ENCODE measurements around the gene CBX5. TPM values are rescaled to one million over a fixed set of nuclear protein-coding genes. Genes with fewer than 3 reads are reported as not detected.

Gene CBX5
- total and polyA plus RNA-seq, 9 of the 15 experiments (the other 6 are each of a cell fraction or from before 2014, with no cell fraction given): 32.6 to 102 (median 59.2) TPM

DNA sequence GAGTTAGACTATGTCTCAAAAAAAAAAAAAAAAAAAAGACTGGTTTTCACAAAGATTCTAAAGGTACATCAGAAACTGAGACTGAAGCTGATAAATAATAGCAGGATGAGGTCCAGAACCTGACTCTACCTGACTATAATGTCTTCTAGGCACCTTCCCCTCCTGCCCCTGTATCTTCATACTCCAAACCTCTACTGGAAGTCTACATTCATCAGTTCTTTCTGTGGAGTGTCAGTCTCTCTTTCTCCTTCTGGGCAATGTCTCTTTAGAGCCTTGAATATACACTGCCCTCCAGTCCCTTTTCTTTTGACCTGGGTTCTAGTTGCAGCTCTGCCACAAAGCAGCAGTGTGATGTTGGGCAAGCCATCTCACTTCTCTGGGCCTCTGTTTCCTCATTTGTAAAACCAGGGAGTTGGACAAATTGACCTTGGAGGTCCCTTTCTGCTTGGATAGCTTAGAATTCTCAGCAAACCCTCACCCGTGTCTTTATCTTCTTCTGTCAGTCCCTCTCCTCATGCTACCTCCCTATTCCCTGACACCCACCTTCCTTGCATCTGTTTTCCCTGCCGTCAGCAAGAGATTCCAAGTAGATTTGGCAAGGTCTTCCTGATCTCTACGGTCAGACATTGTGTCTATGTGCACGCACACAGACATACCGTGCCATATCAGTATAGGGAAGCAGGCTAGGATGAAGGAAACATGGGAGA is 16.6 kb upstream of the CBX5 start (continued):
- TF ChIP-seq, protein P1, sequence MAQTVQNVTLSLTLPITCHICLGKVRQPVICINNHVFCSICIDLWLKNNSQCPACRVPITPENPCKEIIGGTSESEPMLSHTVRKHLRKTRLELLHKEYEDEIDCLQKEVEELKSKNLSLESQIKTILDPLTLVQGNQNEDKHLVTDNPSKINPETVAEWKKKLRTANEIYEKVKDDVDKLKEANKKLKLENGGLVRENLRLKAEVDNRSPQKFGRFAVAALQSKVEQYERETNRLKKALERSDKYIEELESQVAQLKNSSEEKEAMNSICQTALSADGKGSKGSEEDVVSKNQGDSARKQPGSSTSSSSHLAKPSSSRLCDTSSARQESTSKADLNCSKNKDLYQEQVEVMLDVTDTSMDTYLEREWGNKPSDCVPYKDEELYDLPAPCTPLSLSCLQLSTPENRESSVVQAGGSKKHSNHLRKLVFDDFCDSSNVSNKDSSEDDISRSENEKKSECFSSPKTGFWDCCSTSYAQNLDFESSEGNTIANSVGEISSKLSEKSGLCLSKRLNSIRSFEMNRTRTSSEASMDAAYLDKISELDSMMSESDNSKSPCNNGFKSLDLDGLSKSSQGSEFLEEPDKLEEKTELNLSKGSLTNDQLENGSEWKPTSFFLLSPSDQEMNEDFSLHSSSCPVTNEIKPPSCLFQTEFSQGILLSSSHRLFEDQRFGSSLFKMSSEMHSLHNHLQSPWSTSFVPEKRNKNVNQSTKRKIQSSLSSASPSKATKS (CRISPR knock-in tag; IDR thresholded peaks at IDR 0.05): no peak
- TF ChIP-seq ZNF780A (CRISPR knock-in tag; IDR thresholded peaks at IDR 0.05): no peak
- TF ChIP-seq FOXA1 (IDR thresholded peaks at IDR 0.05; ENCODE audit: borderline replicate concordance): no peak
- TF ChIP-seq FOXJ2 (tag; IDR thresholded peaks at IDR 0.05): no peak
- no peak for TF ChIP-seq SMAD2 (IDR thresholded peaks at IDR 0.05; ENCODE audit: low read depth, low read length)
- TF ChIP-seq HIVEP1 (CRISPR knock-in tag; IDR thresholded peaks at IDR 0.05): no peak
- no peak for TF ChIP-seq SPI1 (IDR thresholded peaks at IDR 0.05; ENCODE audit: borderline replicate concordance, low read depth, low read length)
- TF ChIP-seq SMAD1 (IDR thresholded peaks at IDR 0.05; ENCODE audit: low read depth, low read length, partially characterized antibody): no peak
- TF ChIP-seq ILF3 (IDR thresholded peaks at IDR 0.05; ENCODE audit: borderline replicate concordance): no peak
- no peak for TF ChIP-seq TEAD1 (CRISPR knock-in tag; IDR thresholded peaks at IDR 0.05)
- TF ChIP-seq DDX20 (tag; IDR thresholded peaks at IDR 0.05; ENCODE audit: low read depth): no peak
- no peak for TF ChIP-seq ZNF146 (CRISPR knock-in tag; IDR thresholded peaks at IDR 0.05; ENCODE audit: unreplicated experiment)
- no peak for TF ChIP-seq IRF2 (CRISPR knock-in tag; IDR thresholded peaks at IDR 0.05)
- TF ChIP-seq SMC3 (conservative IDR thresholded peaks at IDR 0.05; ENCODE audit: insufficient read depth, low read depth, low read length): no peak
- no peak for TF ChIP-seq POU5F1 (IDR thresholded peaks at IDR 0.05; ENCODE audit: borderline replicate concordance, low read depth, low read length, partially characterized antibody)
- TF ChIP-seq KLF1 (tag; IDR thresholded peaks at IDR 0.05): no peak
- TF ChIP-seq, protein P2, sequence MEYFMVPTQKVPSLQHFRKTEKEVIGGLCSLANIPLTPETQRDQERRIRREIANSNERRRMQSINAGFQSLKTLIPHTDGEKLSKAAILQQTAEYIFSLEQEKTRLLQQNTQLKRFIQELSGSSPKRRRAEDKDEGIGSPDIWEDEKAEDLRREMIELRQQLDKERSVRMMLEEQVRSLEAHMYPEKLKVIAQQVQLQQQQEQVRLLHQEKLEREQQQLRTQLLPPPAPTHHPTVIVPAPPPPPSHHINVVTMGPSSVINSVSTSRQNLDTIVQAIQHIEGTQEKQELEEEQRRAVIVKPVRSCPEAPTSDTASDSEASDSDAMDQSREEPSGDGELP (CRISPR knock-in tag; IDR thresholded peaks at IDR 0.05; ENCODE audit: borderline replicate concordance): no peak
- TF ChIP-seq, protein P3, sequence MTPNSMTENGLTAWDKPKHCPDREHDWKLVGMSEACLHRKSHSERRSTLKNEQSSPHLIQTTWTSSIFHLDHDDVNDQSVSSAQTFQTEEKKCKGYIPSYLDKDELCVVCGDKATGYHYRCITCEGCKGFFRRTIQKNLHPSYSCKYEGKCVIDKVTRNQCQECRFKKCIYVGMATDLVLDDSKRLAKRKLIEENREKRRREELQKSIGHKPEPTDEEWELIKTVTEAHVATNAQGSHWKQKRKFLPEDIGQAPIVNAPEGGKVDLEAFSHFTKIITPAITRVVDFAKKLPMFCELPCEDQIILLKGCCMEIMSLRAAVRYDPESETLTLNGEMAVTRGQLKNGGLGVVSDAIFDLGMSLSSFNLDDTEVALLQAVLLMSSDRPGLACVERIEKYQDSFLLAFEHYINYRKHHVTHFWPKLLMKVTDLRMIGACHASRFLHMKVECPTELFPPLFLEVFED (CRISPR knock-in tag; conservative IDR thresholded peaks at IDR 0.05): 0 out of 2 replicates have a peak, but pooled peaks have one; percentile 22
- TF ChIP-seq U2AF2 (optimal IDR thresholded peaks at IDR 0.05; ENCODE audit: low read depth, low read length): no peak
- TF ChIP-seq STAT5A (IDR thresholded peaks at IDR 0.05; ENCODE audit: borderline replicate concordance, low read length): 0 out of 2 replicates have a peak, but pooled peaks have one; percentile 15
- no peak for TF ChIP-seq XRCC4 (IDR thresholded peaks at IDR 0.05; ENCODE audit: extremely low read depth, insufficient read depth, insufficient read length)
- TF ChIP-seq SRSF9 (IDR thresholded peaks at IDR 0.05; ENCODE audit: borderline replicate concordance, low read depth, low read length): no peak
- TF ChIP-seq ZNF507 (tag; conservative IDR thresholded peaks at IDR 0.05): no peak
- TF ChIP-seq RAD51 (IDR thresholded peaks at IDR 0.05; ENCODE audit: borderline replicate concordance, low read depth): no peak
- TF ChIP-seq RFX7 (CRISPR knock-in tag; IDR thresholded peaks at IDR 0.05): no peak
- no peak for TF ChIP-seq ZKSCAN3 (CRISPR knock-in tag; IDR thresholded peaks at IDR 0.05)
